ENCODE results near the gene GLOD4. TPM values are rescaled to one million over a fixed set of nuclear protein-coding genes. Genes with fewer than 3 reads are reported as not detected.
"Not testable (repeated sequence)": the region's sequence is repeated elsewhere in the genome, so short reads cannot be mapped to it uniquely, and the experiment has no call there.

Gene GLOD4
- total and polyA plus RNA-seq, 4 experiments from 2014 or later: 94.9 to 131 (median 109) TPM

DNA sequence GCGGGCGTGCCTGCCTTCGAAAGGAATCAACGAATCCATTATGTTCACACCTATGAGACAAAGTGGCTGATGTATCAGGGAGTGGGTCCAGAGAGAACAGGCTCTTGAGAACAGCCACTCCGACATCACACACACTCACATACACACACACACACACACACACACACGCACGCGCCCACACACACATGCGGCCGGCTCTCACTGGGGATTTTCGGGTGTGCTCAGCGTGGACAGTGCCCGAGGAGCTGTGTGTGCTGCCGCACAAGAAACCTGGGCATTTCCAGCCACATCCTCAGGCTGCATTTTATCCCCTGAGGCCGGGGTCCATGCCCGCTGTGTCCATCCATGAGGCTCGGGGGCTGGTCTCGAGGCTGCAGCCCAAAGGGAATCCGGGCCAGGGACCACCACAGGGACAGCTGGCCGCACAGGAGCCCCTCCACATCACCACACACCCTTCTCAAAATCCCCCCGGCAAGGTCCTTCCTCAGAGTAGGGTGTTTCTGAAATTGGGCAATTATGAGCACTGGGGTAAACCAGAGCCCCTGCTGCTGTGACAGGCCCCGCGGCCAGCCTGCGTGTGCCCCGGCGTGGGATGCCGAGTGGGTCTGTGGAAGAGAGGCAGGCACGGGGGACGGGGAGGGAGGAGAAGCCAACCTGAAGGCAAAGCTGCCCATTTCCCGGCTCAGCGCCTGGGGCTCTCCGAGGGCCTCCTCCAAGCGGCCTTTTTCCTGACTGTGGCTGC lies 24.9 kb upstream of the GLOD4 start:
- CTCF ChIA-PET (ENCODE audit: partially characterized antibody): no interaction called here
- Histone ChIP-seq H3K4me1 (ENCODE audit: insufficient read depth, low read length) (no peaks in the 10 kb centered on the region), H3K36me3 (ENCODE audit: insufficient read depth, low read length) (no peaks in the 10 kb centered on the region), H3K27me3 (ENCODE audit: insufficient read depth, low read length) (no peaks in the 10 kb centered on the region), H3K4me3 (ENCODE audit: low read length in 2 of 2) (no peak overlapping the region), H3K27ac (ENCODE audit: low read depth, low read length) (no peak overlapping the region), H3K9me3 (ENCODE audit: control insufficient read depth in 1 of 2, low read length in 2 of 2) (no peaks in the 10 kb centered on the region)
- no peaks in the 10 kb centered on the region for H3K36me3 Mint-ChIP-seq
- H3K27ac Mint-ChIP-seq: no peak overlapping the region
- POLR2A ChIA-PET (ENCODE audit: partially characterized antibody): no interaction called here
- no peaks in the 10 kb centered on the region for H3K9me3 Mint-ChIP-seq
- intact Hi-C loops (cut with micrococcal nuclease): no loop called here
- H3K4me1 Mint-ChIP-seq: no peaks in the 10 kb centered on the region
- H3K27me3 Mint-ChIP-seq: peaks cover 1 to 3% of the 10 kb centered on the region in 2 donors
- no peak for DNase-seq
- no peak overlapping the region for H3K4me3 Mint-ChIP-seq

DNA sequence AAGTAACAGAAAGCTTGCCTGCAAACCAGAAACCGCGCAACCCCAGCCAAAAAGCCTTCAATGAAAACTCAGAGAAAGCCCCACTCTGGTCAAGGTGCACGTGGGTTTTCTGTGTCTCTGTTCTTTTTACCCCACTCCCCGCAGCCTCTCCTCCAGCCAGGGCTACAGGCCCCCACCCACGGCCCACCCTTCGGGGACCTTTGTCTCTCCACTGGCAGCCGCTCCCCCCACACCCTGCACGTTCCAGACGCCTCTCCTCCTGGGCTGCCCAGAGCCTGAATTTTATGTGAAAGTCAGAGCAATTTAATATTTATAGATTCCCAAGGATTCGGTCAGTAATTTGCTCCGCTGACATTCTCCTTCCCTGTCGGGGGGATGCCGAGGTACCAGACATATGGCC lies 24.3 kb upstream of the GLOD4 start:
- H3K4me1 Mint-ChIP-seq: no peaks in the 10 kb centered on the region
- intact Hi-C loops (cut with micrococcal nuclease): no loop called here
- H3K4me3 Mint-ChIP-seq: no peak overlapping the region
- H3K27ac Mint-ChIP-seq: no peak overlapping the region
- H3K27me3 Mint-ChIP-seq: peaks cover 1 to 3% of the 10 kb centered on the region in 2 donors
- ChIA-PET POLR2A (ENCODE audit: partially characterized antibody) (no interaction called here), CTCF (ENCODE audit: partially characterized antibody) (no interaction called here)
- no peaks in the 10 kb centered on the region for H3K27me3 ChIP-seq (ENCODE audit: insufficient read depth, low read length)
- no peak overlapping the region for H3K27ac ChIP-seq (ENCODE audit: low read depth, low read length)
- no peaks in the 10 kb centered on the region for H3K36me3 ChIP-seq (ENCODE audit: insufficient read depth, low read length)
- no peaks in the 10 kb centered on the region for H3K36me3 Mint-ChIP-seq
- no peak for DNase-seq
- H3K9me3 ChIP-seq (ENCODE audit: control insufficient read depth in 1 of 2, low read length in 2 of 2): no peaks in the 10 kb centered on the region
- no peaks in the 10 kb centered on the region for H3K4me1 ChIP-seq (ENCODE audit: insufficient read depth, low read length)
- H3K4me3 ChIP-seq (ENCODE audit: low read length in 2 of 2): no peak overlapping the region
- no peaks in the 10 kb centered on the region for H3K9me3 Mint-ChIP-seq

DNA sequence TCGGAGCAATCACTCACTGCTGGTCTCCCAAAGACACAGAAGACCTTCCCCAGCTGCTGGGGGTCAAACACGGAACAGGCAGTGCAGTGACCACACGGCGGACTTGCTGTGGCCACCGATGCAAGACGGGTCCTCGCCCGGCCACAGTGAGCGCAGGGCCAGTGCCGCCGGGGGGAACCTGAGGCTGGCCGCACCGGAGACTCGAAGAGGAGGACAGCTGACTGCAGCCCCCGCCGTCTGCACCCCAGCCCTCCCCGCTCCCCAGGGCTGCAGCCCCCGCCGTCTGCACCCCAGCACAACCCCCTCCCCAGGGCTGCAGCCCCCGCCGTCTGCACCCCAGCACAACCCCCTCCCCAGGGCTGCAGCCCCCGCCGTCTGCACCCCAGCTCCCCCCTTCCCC lies 23.8 kb upstream of the GLOD4 start:
- H3K4me3 ChIP-seq (ENCODE audit: low read length in 2 of 2); intact Hi-C loops (cut with micrococcal nuclease); H3K27ac ChIP-seq (ENCODE audit: low read depth, low read length); H3K4me1 Mint-ChIP-seq; H3K9me3 Mint-ChIP-seq; DNase-seq; POLR2A ChIA-PET (ENCODE audit: partially characterized antibody); H3K36me3 ChIP-seq (ENCODE audit: insufficient read depth, low read length); H3K4me1 ChIP-seq (ENCODE audit: insufficient read depth, low read length); H3K27me3 Mint-ChIP-seq; H3K4me3 Mint-ChIP-seq; H3K27me3 ChIP-seq (ENCODE audit: insufficient read depth, low read length); H3K27ac Mint-ChIP-seq; H3K36me3 Mint-ChIP-seq; H3K9me3 ChIP-seq (ENCODE audit: control insufficient read depth in 1 of 2, low read length in 2 of 2); CTCF ChIA-PET (ENCODE audit: partially characterized antibody): not testable (repeated sequence)

DNA sequence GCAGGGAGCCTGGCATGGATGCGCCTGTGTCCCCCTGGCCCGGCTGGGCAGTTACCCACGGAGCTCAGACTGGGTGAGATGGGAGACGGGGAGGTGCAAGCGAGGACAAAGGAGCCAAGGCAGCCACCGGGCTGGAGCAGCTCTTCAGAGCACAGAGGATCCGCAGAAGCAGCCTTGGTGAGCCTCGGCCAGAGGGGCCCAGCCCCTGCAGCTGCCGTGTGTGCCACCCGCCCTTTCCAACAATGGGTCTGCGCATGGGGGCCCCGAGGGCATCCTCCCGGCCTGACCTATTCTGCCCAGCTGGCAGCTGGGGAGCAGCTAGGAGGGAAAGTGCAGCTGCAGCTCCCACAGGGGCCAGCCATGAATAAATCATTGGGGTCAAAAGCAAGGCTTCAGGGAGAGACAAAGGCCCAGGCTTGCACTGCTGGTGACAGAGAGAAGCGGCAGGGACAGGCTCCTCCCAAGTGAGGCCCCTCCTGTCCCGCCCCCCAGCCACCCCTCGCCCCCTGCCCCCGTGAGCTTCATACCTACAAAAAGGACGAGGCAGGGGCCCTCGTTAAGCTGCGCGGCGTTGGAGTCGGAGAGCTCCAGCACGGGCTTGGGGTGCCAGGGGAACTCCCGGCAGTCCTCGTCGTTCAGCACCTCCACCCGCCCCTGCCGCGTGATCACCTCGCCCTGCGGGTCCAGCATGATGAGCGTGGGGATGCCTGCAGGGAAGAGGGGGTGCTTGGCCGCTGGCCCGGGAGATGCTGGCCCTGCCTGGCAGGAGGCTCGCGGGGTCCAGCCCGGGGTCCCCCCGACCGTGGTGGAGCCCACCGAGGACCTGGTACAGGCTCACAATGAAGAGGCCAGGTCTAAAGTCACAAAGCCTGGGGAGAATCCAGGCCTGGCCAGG lies 22.7 kb upstream of the GLOD4 start:
- Histone ChIP-seq H3K9me3 (ENCODE audit: control insufficient read depth in 1 of 2, low read length in 2 of 2) (no peaks in the 10 kb centered on the region), H3K4me3 (ENCODE audit: low read length in 2 of 2) (no peak overlapping the region), H3K27me3 (ENCODE audit: insufficient read depth, low read length) (no peaks in the 10 kb centered on the region), H3K36me3 (ENCODE audit: insufficient read depth, low read length) (no peaks in the 10 kb centered on the region), H3K27ac (ENCODE audit: low read depth, low read length) (no peak overlapping the region), H3K4me1 (ENCODE audit: insufficient read depth, low read length) (no peaks in the 10 kb centered on the region)
- Mint-ChIP-seq H3K9me3 (no peaks in the 10 kb centered on the region), H3K27ac (no peak overlapping the region), H3K4me1 (no peaks in the 10 kb centered on the region), H3K27me3 (peaks cover 1 to 3% of the 10 kb centered on the region in 2 donors), H3K4me3 (no peak overlapping the region), H3K36me3 (no peaks in the 10 kb centered on the region)
- ChIA-PET CTCF (ENCODE audit: partially characterized antibody) (no interaction called here), POLR2A (ENCODE audit: partially characterized antibody) (no interaction called here)
- intact Hi-C loops (cut with micrococcal nuclease): no loop called here
- DNase-seq: no peak

DNA sequence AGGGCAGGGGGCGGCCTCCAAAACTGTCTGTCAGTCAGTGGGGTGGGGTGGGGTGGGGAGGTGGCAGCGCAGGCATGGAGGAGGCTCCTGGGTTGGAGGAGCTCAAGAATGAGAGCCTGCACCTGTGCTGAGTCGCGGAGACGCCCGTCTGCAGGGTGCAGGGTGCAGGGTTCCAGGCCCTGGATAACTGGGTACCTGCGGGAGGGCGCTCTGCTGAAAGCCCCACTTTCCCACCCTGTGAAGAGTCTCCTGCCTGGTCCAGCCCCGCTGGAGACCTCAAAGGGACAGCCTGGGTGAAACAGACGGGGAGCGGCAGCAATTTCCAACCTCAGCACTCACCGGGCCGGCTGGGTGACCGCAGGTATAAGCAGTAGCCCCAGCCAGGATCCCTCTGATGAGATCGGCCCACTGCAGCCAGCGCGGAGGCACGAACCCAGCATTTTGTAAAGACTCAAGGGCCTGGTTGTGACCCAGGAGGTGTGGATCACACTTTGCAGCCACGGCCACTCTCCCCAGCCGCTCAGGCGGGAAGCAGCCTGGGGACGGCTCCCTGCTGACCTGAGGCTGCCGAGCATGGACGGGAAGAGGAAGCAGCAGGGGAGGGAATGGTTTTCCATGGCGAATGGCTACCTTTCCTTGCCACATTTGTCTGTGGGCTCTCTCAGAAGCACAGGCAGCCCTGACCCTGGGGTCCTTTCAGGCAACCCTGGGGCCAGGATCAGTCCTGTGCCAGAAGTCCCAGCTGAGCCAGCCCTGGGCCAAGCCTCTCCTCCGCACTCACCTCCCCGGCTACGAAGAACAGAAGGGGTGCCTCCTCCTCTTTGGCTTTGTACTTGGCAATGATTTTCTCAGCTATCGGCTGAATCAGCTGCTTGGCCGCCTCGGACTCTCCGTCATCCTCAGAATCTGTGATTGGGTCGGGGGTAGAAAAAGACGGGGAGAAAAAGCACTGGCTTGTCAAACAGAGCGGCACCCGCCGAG lies 21.1 kb upstream of the GLOD4 start:
- Histone ChIP-seq H3K4me1 (ENCODE audit: insufficient read depth, low read length) (no peaks in the 10 kb centered on the region), H3K9me3 (ENCODE audit: control insufficient read depth in 1 of 2, low read length in 2 of 2) (no peaks in the 10 kb centered on the region), H3K27me3 (ENCODE audit: insufficient read depth, low read length) (no peaks in the 10 kb centered on the region), H3K4me3 (ENCODE audit: low read length in 2 of 2) (no peak overlapping the region), H3K36me3 (ENCODE audit: insufficient read depth, low read length) (no peaks in the 10 kb centered on the region), H3K27ac (ENCODE audit: low read depth, low read length) (no peak overlapping the region)
- no peaks in the 10 kb centered on the region for H3K4me1 Mint-ChIP-seq
- H3K4me3 Mint-ChIP-seq: no peak overlapping the region
- POLR2A ChIA-PET (ENCODE audit: partially characterized antibody): no interaction called here
- no peaks in the 10 kb centered on the region for H3K36me3 Mint-ChIP-seq
- H3K27ac Mint-ChIP-seq: no peak overlapping the region
- DNase-seq: no peak
- peaks cover 1 to 3% of the 10 kb centered on the region in 2 donors for H3K27me3 Mint-ChIP-seq
- H3K9me3 Mint-ChIP-seq: no peaks in the 10 kb centered on the region
- intact Hi-C loops (cut with micrococcal nuclease): no loop called here
- CTCF ChIA-PET (ENCODE audit: partially characterized antibody): no interaction called here

GRCh38 chr17:802481-802880 lies 20.4 kb upstream of the GLOD4 start:
- ChIA-PET CTCF (ENCODE audit: partially characterized antibody) (no interaction called here), POLR2A (ENCODE audit: partially characterized antibody) (no interaction called here)
- peaks cover 1 to 3% of the 10 kb centered on the region in 2 donors for H3K27me3 Mint-ChIP-seq
- H3K27me3 ChIP-seq (ENCODE audit: insufficient read depth, low read length): no peaks in the 10 kb centered on the region
- no peaks in the 10 kb centered on the region for H3K9me3 ChIP-seq (ENCODE audit: control insufficient read depth in 1 of 2, low read length in 2 of 2)
- H3K27ac ChIP-seq (ENCODE audit: low read depth, low read length): no peak overlapping the region
- H3K36me3 ChIP-seq (ENCODE audit: insufficient read depth, low read length): no peaks in the 10 kb centered on the region
- H3K4me3 ChIP-seq (ENCODE audit: low read length in 2 of 2): no peak overlapping the region
- intact Hi-C loops (cut with micrococcal nuclease): no loop called here
- H3K36me3 Mint-ChIP-seq: no peaks in the 10 kb centered on the region
- H3K4me1 Mint-ChIP-seq: no peaks in the 10 kb centered on the region
- no peak overlapping the region for H3K4me3 Mint-ChIP-seq
- H3K27ac Mint-ChIP-seq: no peak overlapping the region
- H3K9me3 Mint-ChIP-seq: no peaks in the 10 kb centered on the region
- DNase-seq: no peak
- no peaks in the 10 kb centered on the region for H3K4me1 ChIP-seq (ENCODE audit: insufficient read depth, low read length)

DNA sequence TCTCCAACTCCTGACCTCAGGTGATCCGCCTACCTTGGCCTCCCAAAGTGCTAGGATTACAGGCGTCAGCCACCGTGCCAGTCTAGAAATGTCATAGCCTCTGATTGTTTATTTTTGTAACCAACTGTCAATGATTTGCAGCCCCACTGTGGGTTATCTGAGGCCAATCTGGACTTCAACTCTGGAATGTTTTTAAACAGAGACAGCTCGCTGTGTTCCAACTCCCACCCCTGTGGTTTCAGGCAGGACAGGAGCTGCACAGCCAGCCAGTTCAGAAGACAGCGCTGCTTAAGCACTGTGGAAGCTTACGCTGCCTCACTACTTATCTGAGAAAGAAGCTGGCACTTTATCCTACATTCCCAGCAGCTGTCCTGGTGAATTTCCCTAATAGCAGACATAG lies 19.6 kb upstream of the GLOD4 start:
- Histone ChIP-seq H3K4me1 (ENCODE audit: insufficient read depth, low read length) (no peaks in the 10 kb centered on the region), H3K9me3 (ENCODE audit: control insufficient read depth in 1 of 2, low read length in 2 of 2) (no peaks in the 10 kb centered on the region), H3K27me3 (ENCODE audit: insufficient read depth, low read length) (no peaks in the 10 kb centered on the region), H3K27ac (ENCODE audit: low read depth, low read length) (no peak overlapping the region), H3K36me3 (ENCODE audit: insufficient read depth, low read length) (no peaks in the 10 kb centered on the region), H3K4me3 (ENCODE audit: low read length in 2 of 2) (no peak overlapping the region)
- Mint-ChIP-seq H3K27me3 (peaks cover 1 to 2% of the 10 kb centered on the region in 2 donors), H3K36me3 (no peaks in the 10 kb centered on the region), H3K4me3 (no peak overlapping the region), H3K9me3 (no peaks in the 10 kb centered on the region), H3K27ac (no peak overlapping the region), H3K4me1 (no peaks in the 10 kb centered on the region)
- intact Hi-C loops (cut with micrococcal nuclease): no loop called here
- ChIA-PET POLR2A (ENCODE audit: partially characterized antibody) (no interaction called here), CTCF (ENCODE audit: partially characterized antibody) (interaction anchor here (1.6 kb wide), 1 partner anchor 179 kb away, joined by 4 read pairs; no protein-coding TSS in a partner anchor)
- no peak for DNase-seq
